H1 (cell line): ENCODE data around the gene ZNF516. TPM values are rescaled to one million over a fixed set of nuclear protein-coding genes. Genes with fewer than 3 reads are reported as not detected.

Source experiments
- CTCF ChIA-PET: fragments of 300-600 bp; sonication (Branson Sonifier 250); formaldehyde crosslinking; loops from one replicate; lab custom pipeline; 2021; ENCODE audit not compliant: partially characterized antibody; lab: Charles Lee
- POLR2A ChIA-PET: fragments of 300-600 bp; sonication (Branson Sonifier 250); formaldehyde crosslinking; loops from one replicate; lab custom pipeline; 2021; ENCODE audit warnings: inconsistent platforms; ENCODE audit not compliant: partially characterized antibody; lab: Charles Lee
- DNase-seq, 2 experiments: peaks; one replicate each; pipeline versions ENCODE4 v3.0.0 to v3.0.0-alpha.2; 2010 to 2022; ENCODE audit warnings: low spot score in 2 of 2, low read depth in 1 of 2, mixed read lengths in 1 of 2
- FAIRE-seq: peaks from 2 replicates; lab custom pipeline; 2011; peaks lifted over from hg19 to GRCh38; lab: Jason Lieb, UNC
- H2AFZ ChIP-seq: 2 replicates; pipeline ENCODE4 v1.8.1; 2012; ENCODE audit warnings: low read length, inconsistent platforms
- H2AK5ac ChIP-seq: 2 replicates; pipeline ENCODE4 v1.6.1; 2013; ENCODE audit warnings: low read depth, low read length
- H2BK120ac ChIP-seq: replicated peaks from 2 replicates; pipeline ENCODE3; 2013; ENCODE audit warnings: low read depth, low read length, inconsistent platforms
- H2BK12ac ChIP-seq: 2 replicates; pipeline ENCODE4 v1.6.1; 2013; ENCODE audit warnings: low read depth, low read length
- H2BK15ac ChIP-seq: 2 replicates; pipeline ENCODE4 v1.6.1; 2013; ENCODE audit warnings: low read length
- H2BK20ac ChIP-seq: 2 replicates; pipeline ENCODE4 v1.6.1; 2013; ENCODE audit warnings: low read length
- H2BK5ac ChIP-seq: 2 replicates; pipeline ENCODE4 v1.6.1; 2013; ENCODE audit warnings: low read depth, low read length
- H3K14ac ChIP-seq: 2 replicates; pipeline ENCODE4 v1.6.1; 2013; ENCODE audit warnings: inconsistent platforms; ENCODE audit not compliant: insufficient read length
- H3K18ac ChIP-seq: 2 replicates; pipeline ENCODE4 v1.6.1; 2013; ENCODE audit warnings: low read length; ENCODE audit errors: extremely low read depth
- H3K23ac ChIP-seq: 2 replicates; pipeline ENCODE4 v1.6.1; 2013; ENCODE audit warnings: inconsistent platforms; ENCODE audit not compliant: insufficient read length
- H3K23me2 ChIP-seq: 2 replicates; pipeline ENCODE4 v1.6.1; 2013; ENCODE audit warnings: low read depth, low read length
- H3K27ac ChIP-seq: 2 replicates; pipeline ENCODE4 v1.6.1; 2011; ENCODE audit warnings: low read depth, low read length, inconsistent platforms
- H3K27me3 ChIP-seq, 4 experiments: replicated peaks in 1 of 4; 1 replicate in 1 of 4; 2 replicates in 3 of 4; pipeline versions ENCODE4 v1.6.1 to v1.8.1; 2011 to 2013; ENCODE audit warnings: low read length in 3 of 4, mild to moderate bottlenecking in 3 of 4, inconsistent platforms in 2 of 4, mixed read lengths in 2 of 4, moderate library complexity in 1 of 4; ENCODE audit not compliant: control insufficient read depth in 3 of 4, insufficient read depth in 3 of 4; ENCODE audit errors: extremely low read depth in 1 of 4
- H3K36me3 ChIP-seq, 4 experiments: 2 replicates each; pipeline versions ENCODE4 v1.6.1 to v1.8.1; 2011 to 2013; ENCODE audit warnings: mild to moderate bottlenecking in 4 of 4, low read length in 3 of 4, moderate library complexity in 2 of 4, control low read depth in 1 of 4, inconsistent platforms in 1 of 4; ENCODE audit not compliant: insufficient read depth in 4 of 4, control insufficient read depth in 2 of 4
- H3K4ac ChIP-seq: replicated peaks from 2 replicates; pipeline ENCODE3; 2013; ENCODE audit warnings: low read length, low read depth, mixed read lengths, inconsistent platforms; ENCODE audit not compliant: insufficient read length
- H3K4me1 ChIP-seq, 4 experiments: replicated peaks in 1 of 4; 1 replicate in 1 of 4; 2 replicates in 3 of 4; pipeline versions ENCODE4 v1.6.1 to v1.8.1; 2011 to 2013; ENCODE audit warnings: low read length in 3 of 4, inconsistent platforms in 2 of 4, mixed read lengths in 1 of 4; ENCODE audit not compliant: insufficient read depth in 4 of 4, control insufficient read depth in 3 of 4
- H3K4me2 ChIP-seq, 2 experiments: 2 replicates each; pipeline versions ENCODE4 v1.6.1 to v1.8.1; 2011 to 2013; ENCODE audit warnings: low read depth in 2 of 2, low read length in 2 of 2, control low read depth in 1 of 2, inconsistent platforms in 1 of 2, mild to moderate bottlenecking in 1 of 2; ENCODE audit not compliant: insufficient read depth in 1 of 2
- H3K4me3 ChIP-seq, 4 experiments: fragments of 200-600, 300-600 bp in 1 of 4; sonication (generic), shearing (Covaris generic), sonication (Bioruptor Twin) in 1 of 4; 2 replicates each; pipeline versions ENCODE4 v1.5.1 to v1.8.1; 2011 to 2016; ENCODE audit warnings: low read length in 4 of 4, low read depth in 3 of 4, control low read depth in 2 of 4, inconsistent platforms in 2 of 4, mild to moderate bottlenecking in 2 of 4, mixed read lengths in 1 of 4, moderate library complexity in 1 of 4; ENCODE audit not compliant: insufficient read depth in 2 of 4; ENCODE audit errors: extremely low read depth in 1 of 4
- H3K56ac ChIP-seq: replicated peaks from 2 replicates; pipeline ENCODE3; 2013; ENCODE audit warnings: low read depth, mild to moderate bottlenecking, mixed read lengths, low read length, inconsistent platforms; ENCODE audit not compliant: insufficient read length
- H3K79me1 ChIP-seq: 2 replicates; pipeline ENCODE4 v1.6.1; 2013; ENCODE audit warnings: low read depth, low read length, control low read depth
- H3K79me2 ChIP-seq, 2 experiments: 2 replicates each; pipeline versions ENCODE4 v1.6.1 to v1.8.1; 2012 to 2013; ENCODE audit warnings: low read length in 2 of 2, mild to moderate bottlenecking in 2 of 2, inconsistent platforms in 1 of 2; ENCODE audit not compliant: insufficient read depth in 2 of 2, control insufficient read depth in 1 of 2
- H3K9ac ChIP-seq, 4 experiments: replicated peaks in 1 of 4; 1 replicate in 1 of 4; 2 replicates in 3 of 4; pipeline versions ENCODE4 v1.6.1 to v1.8.1; 2011 to 2013; ENCODE audit warnings: low read depth in 3 of 4, low read length in 3 of 4, control low read depth in 2 of 4, mild to moderate bottlenecking in 2 of 4, moderate library complexity in 2 of 4, inconsistent platforms in 1 of 4; ENCODE audit errors: extremely low read depth in 1 of 4
- H3K9me3 ChIP-seq, 2 experiments: 2 replicates each; pipeline versions ENCODE4 v1.6.1 to v1.8.1; 2012 to 2013; ENCODE audit warnings: mild to moderate bottlenecking in 2 of 2, moderate library complexity in 2 of 2, control low read depth in 1 of 2, inconsistent platforms in 1 of 2, low read depth in 1 of 2, low read length in 1 of 2, mixed read lengths in 1 of 2; ENCODE audit not compliant: insufficient read depth in 2 of 2
- H4K20me1 ChIP-seq, 2 experiments: replicated peaks in 1 of 2; 2 replicates each; pipeline versions ENCODE3 to v1.8.1; 2011 to 2013; ENCODE audit warnings: inconsistent platforms in 2 of 2, low read length in 2 of 2, mild to moderate bottlenecking in 1 of 2; ENCODE audit not compliant: insufficient read depth in 2 of 2, control insufficient read depth in 1 of 2
- H4K5ac ChIP-seq: 2 replicates; pipeline ENCODE4 v1.6.1; 2013; ENCODE audit warnings: low read length, low read depth, mixed read lengths, inconsistent platforms; ENCODE audit not compliant: insufficient read length
- H4K8ac ChIP-seq: 2 replicates; pipeline ENCODE4 v1.8.0; 2013; ENCODE audit warnings: mild to moderate bottlenecking, moderate library complexity, low read length, inconsistent platforms; ENCODE audit not compliant: insufficient read depth; ENCODE audit errors: extremely low read depth
- H4K91ac ChIP-seq: replicated peaks from 2 replicates; pipeline ENCODE3; 2013; ENCODE audit warnings: low read length, mixed read lengths, inconsistent platforms; ENCODE audit not compliant: insufficient read length
- ASH2L ChIP-seq: fragments of 200-600, 300-600 bp; sonication (generic); IDR thresholded peaks from one replicate; pipeline ENCODE4 v1.7.1; 2017; ENCODE audit warnings: low read length
- CEBPB ChIP-seq: IDR thresholded peaks from 2 replicates; pipeline ENCODE4 v1.6.1; 2012; ENCODE audit warnings: low read depth, low read length
- CTBP2 ChIP-seq: IDR thresholded peaks from 2 replicates; pipeline ENCODE4 v1.7.0; 2011; ENCODE audit warnings: borderline replicate concordance, mild to moderate bottlenecking, moderate library complexity, mixed read lengths, low read length; ENCODE audit not compliant: insufficient read depth, insufficient read length
- EGR1 ChIP-seq: IDR thresholded peaks from 2 replicates; pipeline ENCODE4 v1.6.1; 2011; ENCODE audit warnings: low read depth, low read length, borderline replicate concordance
- JUND ChIP-seq: IDR thresholded peaks from 2 replicates; pipeline ENCODE4 v1.6.1; 2011; ENCODE audit warnings: mild to moderate bottlenecking, improper control_type of control experiment, low read length
- PHF8 ChIP-seq: fragments of 200-600 bp; sonication (generic); conservative IDR thresholded peaks from 2 replicates; pipeline ENCODE4 v1.7.1; 2012; ENCODE audit warnings: low read depth, mild to moderate bottlenecking, inconsistent platforms, low read length, moderate library complexity
- POLR2A ChIP-seq, 2 experiments: IDR thresholded peaks; 1 replicate in 1 of 2; 2 replicates in 1 of 2; pipeline ENCODE4 v1.6.1; 2011; ENCODE audit warnings: low read depth in 2 of 2, low read length in 2 of 2, mild to moderate bottlenecking in 2 of 2; ENCODE audit errors: control extremely low read depth in 1 of 2
- POLR2AphosphoS5 ChIP-seq: IDR thresholded peaks from 2 replicates; pipeline ENCODE4 v1.6.1; 2011; ENCODE audit warnings: low read depth, low read length
- RBBP5 ChIP-seq: IDR thresholded peaks from 2 replicates; pipeline ENCODE4 v1.7.1; 2012; ENCODE audit warnings: low read depth, mild to moderate bottlenecking, inconsistent platforms, low read length, moderate library complexity, borderline replicate concordance
- RNF2 ChIP-seq: fragments of 200-900, 300-1000 bp; sonication (generic); IDR thresholded peaks from 2 replicates; pipeline ENCODE4 v1.7.1; 2016; ENCODE audit warnings: borderline replicate concordance, low read depth, mild to moderate bottlenecking, antibody characterized with exemption, low read length; ENCODE audit not compliant: poor library complexity, severe bottlenecking; ENCODE audit errors: missing control alignments
- SRF ChIP-seq: IDR thresholded peaks from 2 replicates; pipeline ENCODE4 v1.6.1; 2011; ENCODE audit warnings: mild to moderate bottlenecking, low read depth, low read length, moderate library complexity
- WGBS, 2 experiments: shearing (Covaris generic) in 1 of 2; methylation state at CpG; one replicate each; pipeline versions ENCODE4 v1.1.6 to v1.1.7; 2013 to 2015; ENCODE audit warnings: low lambda C conversion rate in 2 of 2, mixed read lengths in 2 of 2, inconsistent platforms in 1 of 2, low coverage in 1 of 2, missing lambda C conversion rate in 1 of 2; ENCODE audit not compliant: insufficient replicate concordance in 2 of 2, insufficient coverage in 1 of 2, insufficient read length in 1 of 2; ENCODE audit errors: extremely low coverage in 1 of 2, missing lambda C conversion rate in 1 of 2; 5-methylcytosine and 5-hydroxymethylcytosine counted together
- polyA plus RNA-seq, 7 experiments: library from polyadenylated mRNA; depleted of rRNA in 3 of 7; stranded (reverse) in 5 of 7; unstranded in 2 of 7; fragments of >200 nt in 5 of 7; fragments of 200-250 nt in 2 of 7; gene quantifications; 1 replicate in 5 of 7; 2 replicates in 1 of 7; 4 replicates in 1 of 7; pipeline versions ENCODE4 v1.2.1 to v1.2.3, GENCODE V29; 2011 to 2013; ENCODE audit warnings: missing spikeins in 2 of 7, mixed read lengths in 2 of 7
- total RNA-seq: library from RNA; stranded (reverse); fragmentation: NEBNext Ultra II Directional; extraction: Animal tissue kit (Norgen Biotek cat#: 25700); gene quantifications from 2 replicates; pipeline ENCODE4 v1.2.1, GENCODE V29; 2021

The ZNF516 gene
- total and polyA plus RNA-seq, 2 of the 8 experiments (the other 6 are each of a cell fraction or from before 2014, with no cell fraction given), result 7.3 to 17.0 TPM

DNA sequence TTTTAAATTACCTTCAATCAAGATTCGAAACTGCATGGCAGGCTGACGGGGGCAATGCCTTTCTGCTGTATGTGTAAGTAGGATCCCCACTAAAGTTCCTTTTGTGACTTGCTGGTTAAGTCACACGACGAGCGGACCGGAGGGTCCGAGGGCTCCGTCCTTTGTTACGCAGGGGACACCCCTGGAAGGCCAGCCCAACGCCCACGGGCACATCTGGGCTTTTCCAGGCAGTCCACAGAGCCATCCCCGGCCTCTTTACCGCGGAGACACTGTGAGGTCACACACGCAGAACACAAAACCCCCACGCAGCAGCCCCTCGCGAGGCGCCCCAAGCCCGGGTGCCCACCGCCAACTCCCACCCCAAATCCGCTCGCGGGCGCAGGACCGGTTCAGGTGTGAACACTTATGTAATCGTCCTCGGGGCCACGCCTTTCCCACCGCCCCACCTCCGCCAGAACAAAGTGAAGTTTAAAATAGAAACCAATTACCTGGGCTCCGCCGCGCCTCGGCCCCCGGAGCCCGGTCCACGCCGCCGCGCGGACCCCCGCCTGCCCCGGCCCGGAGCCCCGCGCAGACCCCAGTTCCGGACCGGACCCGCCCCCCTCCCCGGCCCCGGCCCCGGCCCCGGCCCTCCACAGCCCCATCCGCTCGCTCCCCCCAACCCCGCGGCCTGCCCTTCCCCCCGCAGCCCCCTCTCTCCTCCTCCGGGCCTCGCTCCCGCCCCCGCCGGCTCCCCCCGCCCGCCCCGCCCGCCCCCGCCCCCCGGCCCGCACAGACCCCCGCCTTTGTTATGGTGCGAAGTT, 4.2 kb downstream of the ZNF516 start:
- no peak overlapping the region for H3K27ac ChIP-seq
- no peak for FAIRE-seq
- TF ChIP-seq POLR2A (IDR thresholded peaks at IDR 0.05; ENCODE audit: control extremely low read depth in 1 of 2, low read depth in 2 of 2, low read length in 2 of 2) (no peak), ASH2L (peak; percentile 29), JUND (no peak), RNF2 (no peak), CEBPB (no peak), CTBP2 (no peak), POLR2AphosphoS5 (no peak), SRF (no peak), PHF8 (no peak), RBBP5 (no peak), EGR1 (0 out of 2 replicates have a peak, but pooled peaks have one; percentile 16)

More for the DNA sequence above, 4.2 kb downstream of the ZNF516 start:
- peaks cover 3 to 9% of the 10 kb centered on the region in 2 experiments for H4K20me1 ChIP-seq
- H2AK5ac ChIP-seq, result no peak overlapping the region
- H2BK120ac ChIP-seq, result no peak overlapping the region
- H3K14ac ChIP-seq, result no peak overlapping the region
- peak overlapping the region; percentile 35 to 55 (median 43); a peak in 5 of 7 replicates for H3K9ac ChIP-seq
- peaks cover 5 to 17% (median 11%) of the 10 kb centered on the region in 4 experiments for H3K4me1 ChIP-seq
- no peak overlapping the region for H3K23ac ChIP-seq
- WGBS, 2 experiments, result 1% methylated on average over 36 of the region's 73 CpGs; no CpG with 5 or more reads in 1 of the 2 experiments
- no peak overlapping the region for H2AFZ ChIP-seq
- no peak overlapping the region for H2BK12ac ChIP-seq
- peak overlapping the region; percentile 69 to 93 (median 80) for H3K4me3 ChIP-seq
- ChIA-PET CTCF (interaction anchor here (0.8 to 2.7 kb wide), 4 partner anchors 11 to 168 kb away, joined by 3 to 10 read pairs (median 4); no protein-coding TSS in a partner anchor), POLR2A (interaction anchor here (1.0 to 1.2 kb wide), 3 partner anchors 9 to 38 kb away, joined by 3 to 11 read pairs (median 4); no protein-coding TSS in a partner anchor)
- no peak overlapping the region for H2BK5ac ChIP-seq
- H2BK15ac ChIP-seq, result no peak overlapping the region
- peak overlapping the region; percentile 32 for H3K56ac ChIP-seq
- peak overlapping the region; percentile 98 for H3K4me2 ChIP-seq
- peaks cover 6% of the 10 kb centered on the region; the same call in 1 of the 2 replicates for H3K79me1 ChIP-seq
- no peak overlapping the region for H2BK20ac ChIP-seq
- H4K5ac ChIP-seq, result no peak overlapping the region
- H4K8ac ChIP-seq, result no peak overlapping the region
- H3K36me3 ChIP-seq, result no peaks in the 10 kb centered on the region
- peaks cover 0 to 45% of the 10 kb centered on the region in 2 experiments; a peak in 2 of 4 replicates for H3K79me2 ChIP-seq
- no peaks in the 10 kb centered on the region for H3K9me3 ChIP-seq
- H3K23me2 ChIP-seq, result peaks cover 28% of the 10 kb centered on the region
- H3K27me3 ChIP-seq, result peaks cover 0 to 21% (median 6%) of the 10 kb centered on the region in 4 experiments; a peak in 6 of 7 replicates
- H4K91ac ChIP-seq, result peak overlapping the region; percentile 59
- no peak for DNase-seq
- H3K4ac ChIP-seq, result no peak overlapping the region
- no peak overlapping the region for H3K18ac ChIP-seq
